ENCODE data around the gene ITPKC.

ITPKC gene

DNA sequence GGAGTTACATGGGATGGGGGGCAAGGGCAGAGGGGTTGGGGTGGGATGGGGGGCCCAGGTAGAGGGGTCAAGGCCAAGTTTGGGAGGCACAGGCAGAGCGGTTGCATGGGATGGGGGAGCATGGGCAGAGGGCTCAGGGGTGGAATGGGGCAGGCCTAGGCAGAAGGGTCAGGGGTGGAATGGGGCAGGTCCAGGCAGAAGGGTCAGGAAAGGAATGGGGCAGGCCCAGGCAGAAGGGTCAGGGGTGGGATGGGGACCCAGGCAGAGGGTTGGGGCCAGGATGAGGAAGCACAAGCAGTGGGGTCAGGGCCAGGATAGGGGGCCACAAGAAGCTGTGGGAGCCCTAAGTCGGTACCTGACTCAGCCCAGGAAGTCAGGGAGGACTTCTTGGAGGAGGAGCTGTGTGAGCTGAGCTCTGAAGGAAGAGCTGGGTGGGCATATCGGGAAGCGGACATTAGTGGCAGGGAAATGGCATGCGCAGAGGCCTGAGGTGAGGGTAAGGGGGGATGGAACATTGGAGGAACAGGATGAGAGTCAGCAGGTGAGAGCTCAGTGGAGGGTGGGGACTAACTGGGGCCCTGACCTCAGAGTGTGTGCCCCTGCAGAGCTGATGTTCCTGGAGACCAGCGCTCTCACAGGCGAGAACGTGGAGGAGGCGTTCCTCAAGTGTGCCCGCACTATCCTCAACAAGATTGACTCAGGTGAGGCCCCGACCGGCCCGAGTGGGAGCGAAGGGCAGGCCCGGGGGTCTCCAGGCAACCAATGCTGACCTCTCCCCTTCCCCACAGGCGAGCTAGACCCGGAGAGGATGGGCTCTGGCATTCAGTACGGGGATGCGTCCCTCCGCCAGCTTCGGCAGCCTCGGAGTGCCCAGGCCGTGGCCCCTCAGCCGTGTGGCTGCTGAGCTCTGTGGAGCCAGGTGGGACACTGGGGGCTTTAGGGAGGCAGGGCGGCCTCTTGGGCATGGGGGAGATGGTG is 69.4 kb downstream of the ITPKC start:
- no peak for DNase-seq (ENCODE audit: extremely low read depth in 1 of 2, low read depth in 1 of 2)
